HEK293 (cell line): ENCODE measurements around the gene C16orf86.

Experiments
- BCL6B ChIP-seq: fragments of 450-650 bp; formaldehyde crosslinking; IDR thresholded peaks from 2 replicates; pipeline ENCODE4 v1.5.1; 2017; ENCODE audit warnings: missing biosample characterization, missing genetic modification characterization
- GLI2 ChIP-seq: fragments of 450-650 bp; formaldehyde crosslinking; IDR thresholded peaks from 2 replicates; pipeline ENCODE4; 2017; ENCODE audit warnings: missing biosample characterization, missing genetic modification characterization, low read depth, borderline replicate concordance
- GLIS2 ChIP-seq: fragments of 450-650 bp; formaldehyde crosslinking; IDR thresholded peaks from 2 replicates; pipeline ENCODE4 v1.5.1; 2016; ENCODE audit warnings: missing biosample characterization, missing genetic modification characterization
- PBX3 ChIP-seq: sonication (generic); formaldehyde crosslinking; IDR thresholded peaks from 2 replicates; pipeline ENCODE4 v1.8.1; 2022; ENCODE audit warnings: mild to moderate bottlenecking, moderate library complexity, missing genetic modification reagents
- PRDM4 ChIP-seq: fragments of 450-650 bp; formaldehyde crosslinking; IDR thresholded peaks from 2 replicates; pipeline ENCODE4 v1.5.1; 2017; ENCODE audit warnings: missing biosample characterization, missing genetic modification characterization
- SP7 ChIP-seq: fragments of 450-650 bp; formaldehyde crosslinking; IDR thresholded peaks from 2 replicates; pipeline ENCODE4 v1.5.1; 2016; ENCODE audit warnings: missing biosample characterization, missing genetic modification characterization
- TSHZ1 ChIP-seq: fragments of 450-650 bp; formaldehyde crosslinking; IDR thresholded peaks from 2 replicates; pipeline ENCODE4 v1.5.1; 2016; ENCODE audit warnings: missing biosample characterization, missing genetic modification characterization, borderline replicate concordance
- ZBTB6 ChIP-seq: fragments of 450-650 bp; formaldehyde crosslinking; IDR thresholded peaks from 2 replicates; pipeline ENCODE4 v1.5.1; 2017; ENCODE audit warnings: missing biosample characterization, missing genetic modification characterization
- ZEB2 ChIP-seq: fragments of 450-650 bp; formaldehyde crosslinking; IDR thresholded peaks from 2 replicates; pipeline ENCODE4 v1.5.1; 2016; ENCODE audit warnings: missing biosample characterization, missing genetic modification characterization
- ZFHX2 ChIP-seq: fragments of 450-650 bp; formaldehyde crosslinking; conservative IDR thresholded peaks from 2 replicates; pipeline ENCODE4 v1.5.1; 2016; ENCODE audit warnings: missing biosample characterization, missing genetic modification characterization
- ZFP3 ChIP-seq: fragments of 450-650 bp; formaldehyde crosslinking; IDR thresholded peaks from 2 replicates; pipeline ENCODE4 v1.5.1; 2016; ENCODE audit warnings: low read depth, missing biosample characterization, missing genetic modification characterization
- ZNF146 ChIP-seq: fragments of 450-650 bp; formaldehyde crosslinking; IDR thresholded peaks from 2 replicates; pipeline ENCODE4 v1.5.1; 2016; ENCODE audit warnings: missing biosample characterization, missing genetic modification characterization
- ZNF266 ChIP-seq: fragments of 450-650 bp; formaldehyde crosslinking; IDR thresholded peaks from 2 replicates; pipeline ENCODE4 v1.5.1; 2016; ENCODE audit warnings: missing biosample characterization, missing genetic modification characterization, low read depth
- ZNF280C ChIP-seq: fragments of 450-650 bp; formaldehyde crosslinking; IDR thresholded peaks from 2 replicates; pipeline ENCODE4 v1.5.1; 2016; ENCODE audit warnings: missing biosample characterization, missing genetic modification characterization
- ZNF404 ChIP-seq: fragments of 450-650 bp; formaldehyde crosslinking; IDR thresholded peaks from 2 replicates; pipeline ENCODE4 v1.5.1; 2017; ENCODE audit warnings: missing biosample characterization, missing genetic modification characterization
- ZNF529 ChIP-seq: fragments of 450-650 bp; formaldehyde crosslinking; IDR thresholded peaks from 2 replicates; pipeline ENCODE4 v1.5.1; 2017; ENCODE audit warnings: missing genetic modification characterization, missing biosample characterization; ENCODE audit not compliant: insufficient replicate concordance
- ZNF610 ChIP-seq: fragments of 450-650 bp; formaldehyde crosslinking; IDR thresholded peaks from 2 replicates; pipeline ENCODE4 v1.5.1; 2016; ENCODE audit warnings: missing biosample characterization, missing genetic modification characterization, borderline replicate concordance
- ZNF624 ChIP-seq: fragments of 450-650 bp; formaldehyde crosslinking; IDR thresholded peaks from 2 replicates; pipeline ENCODE4 v1.5.1; 2017; ENCODE audit warnings: missing biosample characterization, missing genetic modification characterization
- ZNF654 ChIP-seq: fragments of 450-650 bp; formaldehyde crosslinking; IDR thresholded peaks from 2 replicates; pipeline ENCODE4 v1.5.1; 2016; ENCODE audit warnings: low read depth, missing biosample characterization, missing genetic modification characterization
- ZSCAN5A ChIP-seq: fragments of 450-650 bp; formaldehyde crosslinking; IDR thresholded peaks from 2 replicates; pipeline ENCODE4 v1.5.1; 2016; ENCODE audit warnings: missing biosample characterization, missing genetic modification characterization
- TF ChIP-seq, protein P1 (sequence below): fragments of 450-650 bp; formaldehyde crosslinking; IDR thresholded peaks from 2 replicates; pipeline ENCODE4 v1.5.1; 2016; ENCODE audit warnings: missing biosample characterization, missing genetic modification characterization
- TF ChIP-seq, protein P2 (sequence below): fragments of 450-650 bp; formaldehyde crosslinking; IDR thresholded peaks from 2 replicates; pipeline ENCODE4 v1.5.1; 2016; ENCODE audit warnings: missing biosample characterization, missing genetic modification characterization

The C16orf86 gene

DNA sequence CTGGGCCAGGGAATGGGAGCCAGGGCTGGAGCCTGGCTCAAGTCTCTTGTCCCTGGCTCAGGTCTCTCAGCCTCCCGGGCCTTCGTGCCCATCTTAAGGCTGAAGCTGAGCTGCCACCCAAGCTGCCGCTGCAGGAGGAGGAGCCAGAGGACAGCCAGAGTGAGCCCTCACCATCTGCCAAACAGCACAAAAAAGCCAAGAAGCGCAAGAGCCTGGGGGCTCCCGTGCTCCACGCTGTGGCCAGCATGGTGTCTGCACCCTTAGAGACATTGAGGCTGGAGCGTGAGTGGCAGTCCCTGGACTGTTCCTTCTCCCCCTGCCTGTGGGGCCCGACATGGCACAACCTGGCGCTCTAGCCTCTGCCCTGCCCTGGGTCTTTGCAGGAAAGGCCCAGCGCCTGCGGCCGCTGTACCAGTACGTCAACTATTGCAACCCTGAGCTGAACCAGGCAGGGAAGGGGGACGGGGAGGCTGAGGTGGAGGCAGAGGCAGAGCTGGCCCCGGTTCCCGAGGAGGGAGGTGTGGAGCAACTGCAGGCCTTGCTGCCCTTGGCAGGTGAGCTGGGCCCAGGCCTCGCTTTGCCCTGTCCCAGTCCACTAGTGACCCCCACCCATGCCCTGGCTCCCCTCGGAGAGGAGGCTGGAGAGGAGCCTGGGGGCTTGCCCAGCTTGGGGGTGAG lies 1.3 kb downstream of the C16orf86 start (continued):
- no peak for TF ChIP-seq BCL6B
- no peak for TF ChIP-seq ZEB2 (tag by site-specific recombination)
- TF ChIP-seq ZSCAN5A (tag by site-specific recombination), result no peak
- TF ChIP-seq PBX3 (CRISPR knock-in tag), result no peak
- TF ChIP-seq ZNF266 (tag by site-specific recombination), result no peak
- peak; percentile 54 for TF ChIP-seq ZBTB6 (tag by site-specific recombination)
- TF ChIP-seq ZNF529 (tag by site-specific recombination), result no peak
- no peak for TF ChIP-seq ZNF404 (tag by site-specific recombination)
- TF ChIP-seq, protein P1, sequence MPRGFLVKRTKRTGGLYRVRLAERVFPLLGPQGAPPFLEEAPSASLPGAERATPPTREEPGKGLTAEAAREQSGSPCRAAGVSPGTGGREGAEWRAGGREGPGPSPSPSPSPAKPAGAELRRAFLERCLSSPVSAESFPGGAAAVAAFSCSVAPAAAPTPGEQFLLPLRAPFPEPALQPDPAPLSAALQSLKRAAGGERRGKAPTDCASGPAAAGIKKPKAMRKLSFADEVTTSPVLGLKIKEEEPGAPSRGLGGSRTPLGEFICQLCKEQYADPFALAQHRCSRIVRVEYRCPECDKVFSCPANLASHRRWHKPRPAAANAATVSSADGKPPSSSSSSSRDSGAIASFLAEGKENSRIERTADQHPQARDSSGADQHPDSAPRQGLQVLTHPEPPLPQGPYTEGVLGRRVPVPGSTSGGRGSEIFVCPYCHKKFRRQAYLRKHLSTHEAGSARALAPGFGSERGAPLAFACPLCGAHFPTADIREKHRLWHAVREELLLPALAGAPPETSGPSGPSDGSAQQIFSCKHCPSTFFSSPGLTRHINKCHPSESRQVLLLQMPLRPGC (tag by site-specific recombination), result no peak
- TF ChIP-seq ZNF280C (tag by site-specific recombination), result no peak
- TF ChIP-seq ZFP3 (tag by site-specific recombination), result no peak
- TF ChIP-seq ZNF654 (tag by site-specific recombination), result peak; percentile 17; the same call in 1 of the 2 replicates
- TF ChIP-seq, protein P2, sequence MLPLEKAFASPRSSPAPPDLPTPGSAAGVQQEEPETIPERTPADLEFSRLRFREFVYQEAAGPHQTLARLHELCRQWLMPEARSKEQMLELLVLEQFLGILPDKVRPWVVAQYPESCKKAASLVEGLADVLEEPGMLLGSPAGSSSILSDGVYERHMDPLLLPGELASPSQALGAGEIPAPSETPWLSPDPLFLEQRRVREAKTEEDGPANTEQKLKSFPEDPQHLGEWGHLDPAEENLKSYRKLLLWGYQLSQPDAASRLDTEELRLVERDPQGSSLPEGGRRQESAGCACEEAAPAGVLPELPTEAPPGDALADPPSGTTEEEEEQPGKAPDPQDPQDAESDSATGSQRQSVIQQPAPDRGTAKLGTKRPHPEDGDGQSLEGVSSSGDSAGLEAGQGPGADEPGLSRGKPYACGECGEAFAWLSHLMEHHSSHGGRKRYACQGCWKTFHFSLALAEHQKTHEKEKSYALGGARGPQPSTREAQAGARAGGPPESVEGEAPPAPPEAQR, result no peak
- no peak for TF ChIP-seq ZFHX2 (tag by site-specific recombination)
- TF ChIP-seq ZNF146 (tag by site-specific recombination), result no peak
- no peak for TF ChIP-seq PRDM4 (tag by site-specific recombination)
- TF ChIP-seq TSHZ1 (tag by site-specific recombination), result no peak
- TF ChIP-seq GLIS2 (tag by site-specific recombination), result no peak
- TF ChIP-seq ZNF610 (tag by site-specific recombination), result no peak
- TF ChIP-seq ZNF624 (tag by site-specific recombination), result no peak
- TF ChIP-seq SP7 (tag by site-specific recombination), result no peak
- no peak for TF ChIP-seq GLI2 (tag by site-specific recombination)
